Stimulated activated CD4-positive, alpha-beta T cell treated with anti-CD3 and anti-CD28 coated beads, Interleukin-2, amount 100 ng/mL, for 24 hours (primary cell): ENCODE data around the gene CEP131.
A peak's percentile ranks its signal among the peaks of the same experiment; 100 is the strongest.

ENCODE experiments used
- DNase-seq, 2 donors: peaks; one replicate each; pipeline ENCODE4 v3.0.0-alpha.2; 2020

The CEP131 gene

DNA sequence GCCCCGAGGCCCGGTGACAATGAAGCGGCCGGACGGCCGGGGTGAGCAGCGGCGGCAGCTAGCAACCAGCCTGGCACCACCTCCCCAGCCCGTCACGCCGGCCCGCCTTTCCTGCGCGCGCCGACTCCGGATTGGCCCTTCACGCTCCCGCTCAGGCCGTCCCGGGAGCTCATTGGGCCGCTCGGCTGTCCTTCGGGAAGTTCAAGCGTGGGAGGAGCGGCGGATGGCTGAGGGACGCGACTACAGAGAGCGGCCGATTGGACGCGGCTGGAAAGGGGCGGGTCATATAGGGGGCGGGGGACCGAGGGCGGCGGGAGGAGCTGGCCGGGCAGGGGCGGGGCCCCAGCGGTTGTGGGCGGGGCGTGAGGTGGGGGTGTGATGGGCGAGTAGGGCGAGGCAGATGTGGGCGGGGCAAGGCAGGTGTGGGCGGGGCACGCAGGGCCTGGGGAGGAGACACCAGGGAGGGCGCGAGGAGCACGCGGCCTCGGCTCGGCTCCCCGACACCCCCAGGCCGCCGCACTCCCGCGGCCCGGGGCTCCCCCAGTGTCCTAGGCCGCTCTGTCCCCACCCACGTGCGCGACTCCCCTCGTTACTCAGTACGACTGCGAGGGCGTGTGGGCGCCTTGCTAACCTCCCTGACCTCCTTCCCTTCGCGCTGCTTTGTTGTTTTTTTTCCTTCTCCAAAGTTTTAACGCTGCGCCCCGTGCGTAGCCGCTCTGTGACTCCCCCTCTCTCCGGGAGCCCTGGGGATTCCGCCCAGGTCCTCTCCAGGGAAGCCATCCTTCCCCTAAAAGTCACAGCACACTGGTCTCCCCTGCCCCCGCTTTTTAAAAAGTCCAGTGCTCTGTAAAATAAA, at the start of gene CEP131:
Gene CEP131 (minus strand): TSS at position 60 of the 856 bp plus-strand sequence. CDS start 2,909 bp downstream, outside the sequence.
- DNase-seq, result peak; percentile 100

DNA sequence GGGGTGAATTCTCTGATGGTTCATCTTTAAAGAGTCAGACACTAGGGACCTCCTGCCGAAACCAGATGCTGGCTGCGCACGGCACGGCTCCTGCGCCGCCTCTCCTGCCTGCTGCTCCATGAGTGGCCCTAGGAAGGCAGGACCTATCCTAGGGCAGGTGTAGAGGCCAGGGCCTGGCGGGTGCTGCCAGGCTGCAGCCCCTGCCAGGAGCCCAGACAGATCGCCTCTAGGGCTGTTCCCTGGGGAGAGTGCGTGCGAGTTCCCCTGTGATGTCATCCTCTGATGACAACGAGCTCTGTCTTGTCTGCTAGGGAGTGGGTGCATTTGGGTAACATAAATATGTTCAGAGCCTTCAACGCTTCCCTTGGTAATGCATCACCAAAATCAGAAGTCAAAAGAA, 48.5 kb upstream of the CEP131 start:
- no peak for DNase-seq

DNA sequence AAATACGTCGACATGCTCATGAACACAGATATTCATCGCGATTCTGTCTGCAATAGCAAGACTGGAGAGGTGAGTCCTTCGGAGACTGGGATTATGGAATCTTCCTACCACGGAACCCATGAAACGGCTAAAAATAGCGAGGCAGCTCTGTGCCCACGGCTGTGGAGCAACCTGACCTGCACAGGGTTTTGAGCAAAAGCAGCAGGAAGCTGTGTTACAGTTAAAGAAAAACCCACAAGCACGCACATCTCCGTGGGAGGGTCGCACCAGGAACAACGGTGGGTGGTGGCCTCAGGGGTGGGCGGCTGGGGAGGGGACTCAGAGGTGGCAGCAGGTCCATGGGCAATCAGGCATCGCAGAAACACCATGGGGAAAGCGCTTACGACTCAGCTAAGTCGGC, 47.5 kb upstream of the CEP131 start:
- no peak for DNase-seq

DNA sequence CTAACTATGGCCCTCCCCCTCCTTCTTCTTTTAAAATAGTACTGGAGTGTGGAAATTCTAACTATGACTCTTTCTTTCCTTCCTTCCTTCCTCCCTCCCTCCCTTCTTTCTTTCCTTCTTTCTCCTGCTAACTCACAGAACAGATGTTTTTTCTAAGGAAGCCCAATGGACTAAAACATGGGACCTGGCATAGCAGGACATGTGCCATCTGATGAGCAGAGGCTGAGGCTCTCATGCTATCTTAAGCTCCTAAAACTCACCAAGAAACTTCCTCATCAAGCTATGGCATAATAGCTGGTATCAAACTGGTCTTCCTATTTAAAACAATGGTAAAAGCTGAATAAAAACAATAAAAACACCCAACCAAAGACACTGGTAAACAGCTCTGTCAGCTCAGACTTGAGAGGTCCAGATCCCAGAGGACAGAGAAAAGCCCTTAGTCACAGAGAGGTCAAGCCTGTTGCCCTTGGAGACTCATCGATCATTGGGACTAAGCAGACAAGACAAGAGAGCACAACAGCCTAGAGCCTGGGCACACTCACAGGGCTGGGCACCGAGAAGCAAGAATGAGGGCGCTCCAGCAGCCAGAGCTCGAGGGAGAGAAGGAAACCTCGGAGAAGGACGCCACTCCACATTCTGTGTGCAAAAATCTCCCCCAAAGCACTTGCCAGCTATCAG, 44.8 kb upstream of the CEP131 start:
- no peak for DNase-seq

DNA sequence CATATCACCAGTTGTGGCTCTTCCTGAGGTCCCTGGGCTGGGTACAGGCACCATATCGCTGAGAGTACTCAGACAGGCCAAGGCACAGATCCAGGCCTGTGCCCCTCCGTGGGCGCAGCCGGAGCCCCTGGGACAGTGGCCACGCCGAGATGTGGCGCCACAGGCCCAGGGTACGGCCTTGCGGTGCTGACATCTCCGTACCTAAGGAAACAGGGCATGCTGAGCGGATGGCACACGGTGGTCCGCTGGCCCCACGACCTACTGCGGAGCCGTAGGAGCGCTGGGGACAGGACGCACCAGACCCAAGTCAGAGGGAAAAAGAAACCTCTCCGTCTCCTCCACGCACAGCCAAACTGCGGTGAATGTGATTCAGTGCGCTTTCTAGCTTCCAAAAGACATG, 42.8 kb upstream of the CEP131 start:
- DNase-seq, result no peak

DNA sequence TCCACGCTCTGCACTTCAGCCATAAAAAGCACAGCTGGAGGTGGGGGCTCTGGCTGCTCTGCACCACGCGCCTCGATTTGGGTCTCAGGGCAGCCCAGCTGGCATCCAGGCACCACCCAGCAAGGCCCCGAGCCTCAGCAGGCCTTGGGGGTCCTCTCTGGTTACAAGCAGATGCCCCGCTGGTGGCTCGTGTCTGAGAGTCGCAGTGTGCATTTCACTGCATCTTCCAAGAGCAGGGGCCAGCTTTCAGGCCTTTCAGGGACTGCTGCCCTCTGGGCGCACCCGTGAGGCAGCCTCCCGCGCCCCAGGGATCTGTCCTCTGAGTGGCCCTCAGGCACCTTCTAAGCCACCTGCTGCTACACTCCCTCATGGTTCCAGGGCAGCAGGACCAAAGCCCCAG, 41.9 kb upstream of the CEP131 start:
- no peak for DNase-seq

DNA sequence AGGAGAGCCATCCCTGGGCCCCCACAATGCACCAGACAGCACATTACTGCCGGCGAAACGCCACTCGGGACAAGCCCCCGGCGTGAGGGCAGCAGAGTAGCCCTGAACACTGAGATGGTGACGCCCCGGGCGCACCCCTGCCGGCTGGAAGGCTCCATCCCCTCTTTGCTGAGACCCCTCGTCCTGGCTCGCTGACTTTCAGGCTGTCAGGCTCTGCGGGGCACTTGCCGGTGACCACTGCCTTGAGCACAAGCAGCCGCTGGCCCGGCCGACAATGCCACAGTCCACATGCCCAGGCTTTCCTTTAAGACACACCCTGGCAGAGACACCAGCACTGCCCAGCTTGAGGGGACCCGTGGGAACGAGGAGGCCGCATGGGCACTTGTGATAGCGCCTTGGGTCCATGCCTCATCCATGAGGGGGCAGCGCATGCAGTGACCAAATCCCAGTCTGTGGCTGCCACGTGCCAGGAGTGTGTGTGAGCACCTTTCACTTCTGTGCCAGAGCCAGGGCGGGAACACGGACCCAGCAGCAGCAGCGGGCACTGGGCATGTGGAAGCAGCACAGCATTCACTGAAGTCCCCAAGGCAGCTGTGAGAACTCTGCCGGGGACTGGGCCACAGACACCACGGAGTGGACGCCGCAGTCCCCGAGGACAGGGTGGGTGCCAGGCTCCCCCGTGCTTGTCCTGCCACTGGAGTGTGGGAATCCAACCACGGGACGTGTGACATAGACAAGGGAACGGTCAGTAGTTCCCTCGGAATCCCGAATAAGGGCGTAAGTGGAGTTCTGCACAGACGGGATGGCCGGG, 40.8 kb upstream of the CEP131 start:
- no peak for DNase-seq

DNA sequence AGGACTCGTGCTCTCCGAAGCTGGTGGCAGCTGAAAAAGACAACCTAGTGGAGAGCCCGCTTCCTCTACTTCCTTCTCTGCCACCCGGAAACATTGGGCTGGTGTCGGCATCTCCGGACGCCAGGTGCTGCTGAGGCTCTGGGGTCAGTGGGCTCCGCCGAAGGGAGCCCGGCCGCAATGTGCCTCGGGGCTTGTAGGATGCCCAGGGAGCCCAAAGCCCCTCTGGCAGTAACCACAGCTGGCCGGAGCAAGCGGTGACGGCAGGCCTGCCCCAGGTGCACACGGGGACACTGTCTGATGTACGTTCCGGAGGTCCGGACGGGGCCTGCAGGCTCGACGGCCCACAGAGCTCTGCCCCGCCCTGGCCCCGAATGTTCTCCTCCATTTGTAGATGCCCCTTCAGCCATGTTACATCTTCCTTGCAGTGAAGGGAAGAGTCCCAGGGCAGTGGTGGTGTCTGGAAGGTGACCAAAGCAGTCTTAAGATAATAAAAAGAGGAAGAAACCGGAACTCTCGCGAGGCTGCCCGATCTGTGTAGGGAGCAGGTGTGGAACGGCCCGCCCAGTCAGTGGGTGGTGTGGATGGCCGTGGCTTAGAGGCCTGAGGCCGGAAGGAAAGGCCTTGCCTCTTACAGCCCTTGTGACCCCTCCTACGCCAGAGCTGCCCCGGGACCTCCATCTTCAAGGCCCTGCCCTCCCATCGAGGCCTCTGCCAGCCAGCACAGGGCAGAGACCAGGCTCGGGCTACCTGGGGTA, 39.0 kb upstream of the CEP131 start:
- no peak for DNase-seq

DNA sequence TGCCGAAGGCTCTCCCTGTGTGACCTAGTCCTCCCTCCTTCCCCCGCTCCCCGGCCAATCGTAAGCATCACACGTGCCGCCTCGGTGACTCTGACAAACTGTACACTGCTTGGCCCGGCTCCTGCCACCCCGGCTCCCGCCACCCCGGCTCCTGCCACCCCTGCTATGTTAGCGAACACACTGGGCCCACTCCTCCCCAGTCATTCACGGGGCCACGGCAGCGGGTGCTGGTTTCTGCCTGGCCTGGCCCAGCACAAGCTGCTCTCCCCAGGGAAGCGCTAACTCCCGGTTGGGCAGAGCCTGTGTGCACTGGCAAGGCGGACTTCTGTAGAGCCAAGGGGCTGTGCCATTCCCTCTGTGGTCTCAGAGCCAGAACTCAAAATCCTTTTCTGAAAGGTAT, 38.3 kb upstream of the CEP131 start:
- DNase-seq, result no peak

DNA sequence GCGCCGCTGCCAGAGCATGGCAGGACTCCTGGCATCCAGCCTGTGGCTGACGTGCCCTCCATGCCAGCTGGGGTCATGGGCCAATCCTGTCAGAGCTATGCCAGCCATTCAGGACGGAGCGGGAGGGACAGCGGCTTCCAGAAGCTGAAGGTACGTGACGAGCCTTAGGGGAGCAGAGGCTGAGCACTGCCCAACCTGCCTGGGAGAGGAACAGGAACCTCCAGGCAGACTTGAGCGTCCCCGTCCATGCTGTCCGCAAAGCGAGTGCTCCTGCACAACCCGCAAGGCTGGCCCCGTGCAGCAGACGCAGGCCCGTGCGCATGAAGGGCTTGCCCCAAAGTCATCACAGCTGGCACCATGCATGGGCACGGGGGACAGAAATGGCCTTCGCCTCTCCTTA, 37.9 kb upstream of the CEP131 start:
- DNase-seq, result no peak

DNA sequence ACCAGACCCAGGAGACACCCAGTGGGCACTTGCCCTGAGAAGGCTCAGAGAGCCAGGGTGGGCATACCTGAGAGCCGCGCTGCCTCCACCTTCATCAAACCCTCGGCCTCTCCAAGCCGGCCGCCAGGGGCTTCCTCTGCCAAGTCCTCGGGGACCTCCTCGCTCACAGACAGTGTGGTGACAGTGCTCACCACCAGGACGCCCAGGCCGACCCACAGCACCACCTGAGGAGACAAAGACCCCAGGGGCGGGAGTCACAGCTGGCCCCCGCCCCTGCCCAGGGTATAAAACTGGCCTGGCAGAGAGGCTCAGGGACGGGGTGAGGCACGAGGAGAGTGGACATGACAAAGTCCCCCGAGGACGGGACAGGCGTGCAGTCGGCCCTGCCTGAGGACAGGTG, 37.4 kb upstream of the CEP131 start:
- no peak for DNase-seq

DNA sequence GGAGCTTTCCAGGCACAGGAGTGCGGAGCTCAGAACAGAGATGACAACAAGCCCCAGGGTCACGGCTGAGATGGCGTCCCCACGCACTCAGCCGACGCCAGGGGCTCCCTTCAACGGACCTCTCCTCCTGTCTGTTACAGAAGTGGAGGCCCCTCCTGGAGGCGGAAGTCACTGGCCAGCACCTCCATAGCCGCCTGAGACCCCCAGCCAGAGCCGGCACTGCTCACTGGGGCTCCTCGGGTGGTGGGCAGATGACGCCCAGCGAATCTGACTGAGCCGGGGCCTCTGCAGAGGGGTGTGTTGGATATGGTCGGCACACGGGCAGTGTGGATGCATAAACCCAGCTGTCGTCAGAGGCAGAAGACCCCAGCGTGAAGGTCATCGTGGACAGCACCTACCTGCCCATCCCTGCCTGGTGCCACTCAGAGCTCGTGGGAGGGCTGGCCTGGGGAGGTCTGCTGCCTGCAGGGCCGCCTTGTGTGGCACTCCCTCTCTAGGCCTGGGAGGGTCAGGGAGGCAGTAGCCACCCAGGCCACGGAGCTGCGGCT, 36.4 kb upstream of the CEP131 start:
- DNase-seq, result no peak

DNA sequence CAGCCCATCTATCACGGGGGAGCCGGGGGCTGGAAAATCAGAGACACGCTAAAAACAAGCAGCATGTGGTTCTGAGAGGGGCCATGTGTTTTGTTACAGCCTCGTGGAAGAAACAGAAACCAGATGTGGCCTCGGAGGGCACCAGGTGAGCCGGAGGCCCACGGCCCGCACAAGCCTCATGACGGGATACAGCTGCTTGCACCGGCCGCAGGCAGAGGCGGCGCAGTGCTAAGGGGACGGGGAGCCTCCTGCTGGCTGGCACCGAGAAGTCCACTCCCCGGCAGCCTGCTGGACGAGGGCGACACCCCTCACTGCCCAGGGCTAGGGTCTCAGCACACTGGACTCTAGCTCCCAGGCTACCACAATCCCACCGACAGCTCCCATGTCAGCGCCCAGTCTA, 35.5 kb upstream of the CEP131 start:
- DNase-seq, result no peak

DNA sequence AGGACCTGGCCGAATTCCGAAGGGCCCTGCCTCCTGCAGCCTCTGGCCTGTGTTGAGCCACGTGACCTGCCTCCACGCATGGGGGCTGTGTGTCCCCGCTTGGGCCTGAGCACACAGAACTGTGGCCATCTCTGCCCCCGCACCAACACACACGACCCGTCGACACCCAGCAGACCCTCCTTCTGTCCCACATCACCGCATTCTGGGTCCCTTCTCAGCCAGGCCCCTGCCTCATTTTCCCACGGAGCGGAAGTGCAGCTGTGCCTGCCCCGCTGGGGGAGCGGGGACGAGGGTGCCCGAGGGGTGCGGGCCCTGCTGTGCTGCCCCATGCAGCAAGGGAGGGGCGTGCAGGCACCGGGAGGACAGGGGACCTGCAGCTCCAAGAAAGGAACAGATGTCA, 34.8 kb upstream of the CEP131 start:
- no peak for DNase-seq

DNA sequence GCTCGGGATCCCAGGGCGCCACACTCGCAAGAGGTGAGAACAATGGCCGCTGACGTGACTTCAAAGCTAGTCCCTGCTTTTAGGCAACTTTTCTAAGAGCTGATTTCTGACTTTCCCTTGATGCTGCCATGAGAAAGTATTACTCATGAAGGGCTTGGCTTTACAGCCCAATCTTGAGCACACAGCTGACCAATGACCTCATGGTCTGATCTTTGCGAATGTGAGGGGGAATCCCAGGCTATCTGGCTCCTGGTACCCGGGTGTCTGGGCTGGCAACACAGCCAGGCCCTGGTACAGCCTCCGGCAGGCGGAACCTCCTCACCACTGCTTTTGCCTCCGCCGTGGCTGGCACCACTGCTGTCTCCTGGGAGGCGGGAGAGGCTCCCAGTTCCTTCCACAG, 33.9 kb upstream of the CEP131 start:
- DNase-seq, result no peak

DNA sequence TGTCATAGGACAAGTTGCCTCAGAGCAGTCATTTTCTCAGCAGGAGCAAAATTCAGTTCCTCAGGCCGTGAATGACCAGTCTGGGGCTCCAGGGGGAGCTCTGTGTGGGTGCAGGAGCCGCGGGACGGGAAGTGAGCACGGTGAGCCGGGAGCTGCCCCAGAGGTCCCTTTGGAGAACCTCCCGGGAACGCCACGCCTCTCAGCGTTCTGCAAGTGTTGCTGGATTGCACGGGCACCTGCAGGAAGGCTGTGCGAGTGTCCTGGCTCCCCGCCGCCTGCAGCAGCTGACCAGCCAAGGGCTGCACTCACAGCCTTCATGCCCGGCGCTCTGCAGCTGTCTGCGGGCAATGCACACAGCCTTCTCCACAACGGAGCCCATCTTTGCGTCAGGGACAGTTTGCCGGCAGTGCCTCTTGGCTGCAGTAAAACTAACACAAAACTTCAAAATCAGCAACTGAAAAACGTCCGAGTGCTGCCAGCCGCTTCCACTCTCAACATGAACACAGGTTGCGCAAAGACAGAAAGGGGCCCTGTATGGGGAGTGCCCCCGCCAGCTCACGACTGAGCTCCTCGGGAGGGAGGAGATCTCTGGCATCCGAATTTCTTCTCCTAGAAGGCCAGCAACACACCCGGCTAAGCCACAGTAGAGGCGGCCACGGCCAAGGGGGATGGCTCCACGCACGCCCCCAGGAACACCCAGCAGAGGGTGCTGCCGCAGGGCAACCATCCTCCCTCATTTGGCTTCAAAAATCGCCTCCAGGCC, 32.4 kb upstream of the CEP131 start:
- no peak for DNase-seq

DNA sequence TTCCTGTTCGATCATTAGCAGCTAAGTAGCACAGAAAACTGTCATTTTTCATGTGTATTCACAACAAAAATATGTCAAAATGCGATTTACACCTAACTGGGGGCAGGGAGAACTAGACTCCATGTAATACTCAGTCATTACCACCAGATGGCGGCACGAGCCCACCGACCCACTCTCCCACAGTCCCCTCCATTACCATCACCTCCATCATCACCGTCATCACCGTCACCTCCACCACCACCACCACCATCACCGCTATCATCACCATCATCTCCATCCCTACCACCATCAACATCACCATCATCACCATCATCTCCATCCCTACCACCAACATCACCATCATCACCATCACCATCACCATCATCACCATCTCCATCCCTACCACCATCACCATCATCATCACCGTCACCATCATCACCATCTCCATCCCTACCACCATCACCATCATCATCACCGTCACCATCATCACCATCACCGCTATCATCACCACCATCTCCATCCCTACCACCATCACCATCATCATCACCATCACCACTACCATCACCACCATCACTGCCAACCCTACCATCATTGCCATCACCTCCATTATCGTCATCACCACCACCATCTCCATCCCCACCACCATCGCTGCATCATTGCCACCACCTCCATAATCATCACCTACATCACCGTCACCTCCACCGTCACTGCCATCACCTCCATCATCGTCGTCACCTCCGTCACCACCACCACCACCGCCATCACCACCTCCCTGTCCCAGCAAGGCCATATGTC, 30.8 kb upstream of the CEP131 start:
- peak; percentile 62 to 68 for DNase-seq

DNA sequence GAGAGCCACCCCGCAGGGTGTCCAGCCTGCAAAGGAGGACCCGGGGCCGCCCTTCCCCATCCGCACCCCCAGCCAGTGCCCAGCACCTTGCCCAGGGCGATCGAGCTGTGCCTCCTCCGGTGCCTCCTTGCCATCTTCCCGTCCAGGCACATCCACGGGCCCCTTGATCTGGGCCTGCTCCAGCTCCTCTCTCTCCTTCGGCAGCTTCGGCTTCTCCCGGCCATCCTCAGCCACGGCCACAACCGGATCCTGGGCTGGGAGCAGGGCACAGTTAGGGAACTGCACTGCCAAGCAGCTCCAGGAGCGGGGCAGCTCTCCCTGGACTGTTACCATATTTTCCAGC, 30.2 kb upstream of the CEP131 start:
- DNase-seq, result no peak

DNA sequence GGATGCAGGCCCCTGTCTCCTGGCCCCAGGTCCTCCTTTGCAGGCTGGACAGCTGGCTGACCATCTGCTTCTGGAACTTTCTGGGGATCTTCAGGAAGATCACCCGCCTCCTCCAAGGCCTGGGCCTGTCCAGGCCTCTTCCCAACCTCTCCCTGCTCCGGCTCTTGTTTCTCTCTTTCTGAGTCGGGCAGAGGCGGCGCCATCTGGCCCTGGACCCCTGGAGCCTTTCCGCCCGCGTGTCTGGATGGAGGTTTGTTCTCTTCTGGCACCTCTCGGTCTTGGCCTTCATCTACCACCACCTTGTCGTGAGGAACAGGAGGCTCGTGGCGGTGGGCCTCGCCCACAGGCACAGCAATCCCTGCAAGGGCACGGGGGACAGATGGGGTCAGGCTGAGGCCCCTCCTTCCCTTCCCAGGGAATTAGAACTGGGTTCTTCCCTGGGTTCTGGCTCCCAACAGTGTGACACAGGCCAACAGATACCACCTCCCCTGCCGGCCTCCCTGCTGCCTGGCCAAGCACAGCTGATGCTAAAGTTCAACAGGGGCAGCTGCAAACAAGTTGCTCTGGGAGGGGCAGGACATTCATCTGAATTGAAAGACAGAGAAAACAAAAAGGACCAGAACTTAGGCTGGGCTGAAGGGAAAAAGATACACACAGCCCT, 29.7 kb upstream of the CEP131 start:
- no peak for DNase-seq

DNA sequence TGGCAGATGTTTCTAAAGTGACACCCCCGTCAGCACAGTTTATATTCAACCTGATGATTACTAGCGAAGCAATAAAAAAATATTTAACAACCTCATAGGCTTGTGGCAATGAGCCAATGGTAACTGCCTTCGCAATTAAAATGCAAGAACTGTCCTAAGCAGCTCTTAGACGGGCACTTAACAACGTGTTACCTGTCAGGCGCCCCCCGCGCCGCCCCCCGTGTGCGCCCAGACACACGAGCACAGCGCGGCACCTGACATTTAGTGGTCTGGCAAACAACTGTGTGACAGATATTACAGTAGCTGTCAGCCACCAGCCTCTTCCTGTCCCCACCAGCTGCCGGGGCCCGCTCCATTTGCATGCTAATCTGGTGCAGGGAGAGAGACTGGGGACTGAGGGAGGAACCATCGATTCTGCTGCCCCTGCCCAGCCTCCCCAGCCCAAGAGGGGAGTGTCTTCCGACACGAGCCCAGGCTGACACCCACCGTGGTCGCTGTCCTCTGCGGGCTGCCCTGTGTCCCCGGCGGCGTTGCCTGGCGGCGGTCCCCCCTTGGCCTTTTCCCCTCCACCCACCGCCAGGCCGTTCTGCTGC, 29.0 kb upstream of the CEP131 start:
- DNase-seq, result no peak
